HG03378 (cell line): ENCODE measurements around the gene CELA2A.
"Not testable (repeated sequence)": the region's sequence is repeated elsewhere in the genome, so short reads cannot be mapped to it uniquely, and the experiment has no call there.

Source experiments
- ATAC-seq: cut with Tn5 transposase; IDR thresholded peaks from one replicate; pipeline ENCODE4 v1.9.1; 2021; ENCODE audit warnings: mild to moderate bottlenecking, moderate library complexity; ENCODE audit not compliant: unreplicated experiment

The CELA2A gene

GRCh38 chr1:15466955-15467625, 10.6 kb downstream of the CELA2A start:
- ATAC-seq: not testable (repeated sequence)

- ATAC-seq: no peak
Observed at GRCh38 chr1:15468145-15468544, 11.6 kb downstream of the CELA2A start.

GRCh38 chr1:15469361-15469760, 12.8 kb downstream of the CELA2A start:
- no peak for ATAC-seq

- ATAC-seq: not testable (repeated sequence)
Observed at GRCh38 chr1:15469821-15470448, 13.4 kb downstream of the CELA2A start.

GRCh38 chr1:15471067-15471466, 14.5 kb downstream of the CELA2A start:
- not testable (repeated sequence) for ATAC-seq

GRCh38 chr1:15471723-15472122, 15.2 kb downstream of the CELA2A start:
- ATAC-seq: not testable (repeated sequence)

GRCh38 chr1:15472587-15472986, 16.1 kb downstream of the CELA2A start:
- no peak for ATAC-seq

- no peak for ATAC-seq
Observed at GRCh38 chr1:15475752-15476314, 19.3 kb downstream of the CELA2A start, which contains the start of gene CELA2B. CELA2B (plus strand) TSS chr1:15476104; CDS start chr1:15476126, 22 bp downstream.

GRCh38 chr1:15476927-15477326, 20.4 kb downstream of the CELA2A start:
- no peak for ATAC-seq

- no peak for ATAC-seq
Observed at GRCh38 chr1:15477646-15478212, 21.2 kb downstream of the CELA2A start.

- no peak for ATAC-seq
Observed at GRCh38 chr1:15479654-15480347, 23.3 kb downstream of the CELA2A start.

- not testable (repeated sequence) for ATAC-seq
Observed at GRCh38 chr1:15482455-15482854, 25.9 kb downstream of the CELA2A start.

GRCh38 chr1:15482983-15483543, 26.5 kb downstream of the CELA2A start:
- ATAC-seq: not testable (repeated sequence)

- no peak for ATAC-seq
Observed at GRCh38 chr1:15483971-15484370, 27.4 kb downstream of the CELA2A start.

- ATAC-seq: not testable (repeated sequence)
Observed at GRCh38 chr1:15484443-15484842, 27.9 kb downstream of the CELA2A start.

- ATAC-seq: no peak
Observed at GRCh38 chr1:15485636-15486035, 29.1 kb downstream of the CELA2A start.

GRCh38 chr1:15486844-15487610, 30.5 kb downstream of the CELA2A start:
- not testable (repeated sequence) for ATAC-seq

GRCh38 chr1:15488371-15488770, 31.8 kb downstream of the CELA2A start:
- ATAC-seq: no peak

- ATAC-seq: no peak
Observed at GRCh38 chr1:15489052-15489736, 32.7 kb downstream of the CELA2A start.
